NCI-H526 (cell line): ENCODE measurements around the gene SCD5.
A peak's percentile ranks its signal among the peaks of the same experiment; 100 is the strongest.

Experiments used
- DNase-seq, 2 experiments: peaks; one replicate each; lab custom pipeline; 2025; lab: John Stamatoyannopoulos, UW

Gene SCD5

DNA sequence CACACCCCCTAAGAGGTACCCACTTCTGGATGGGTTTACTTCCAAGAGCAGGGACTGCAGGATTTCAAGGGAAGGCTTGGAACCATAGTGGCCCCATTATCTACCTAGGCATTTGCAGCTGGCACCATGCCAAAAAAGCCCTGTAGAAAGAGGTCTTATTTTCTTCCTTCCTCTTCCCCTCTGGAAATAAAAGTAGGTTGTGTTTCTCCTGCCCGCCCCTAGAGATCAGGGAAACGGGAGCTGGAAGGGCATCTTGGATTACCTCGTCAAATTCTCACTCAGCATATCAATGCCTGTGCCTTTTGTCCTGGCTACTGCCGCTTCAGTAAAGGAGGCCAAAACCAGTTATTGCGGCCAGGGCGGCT, 1.6 kb downstream of the SCD5 start:
- DNase-seq, result no peak

DNA sequence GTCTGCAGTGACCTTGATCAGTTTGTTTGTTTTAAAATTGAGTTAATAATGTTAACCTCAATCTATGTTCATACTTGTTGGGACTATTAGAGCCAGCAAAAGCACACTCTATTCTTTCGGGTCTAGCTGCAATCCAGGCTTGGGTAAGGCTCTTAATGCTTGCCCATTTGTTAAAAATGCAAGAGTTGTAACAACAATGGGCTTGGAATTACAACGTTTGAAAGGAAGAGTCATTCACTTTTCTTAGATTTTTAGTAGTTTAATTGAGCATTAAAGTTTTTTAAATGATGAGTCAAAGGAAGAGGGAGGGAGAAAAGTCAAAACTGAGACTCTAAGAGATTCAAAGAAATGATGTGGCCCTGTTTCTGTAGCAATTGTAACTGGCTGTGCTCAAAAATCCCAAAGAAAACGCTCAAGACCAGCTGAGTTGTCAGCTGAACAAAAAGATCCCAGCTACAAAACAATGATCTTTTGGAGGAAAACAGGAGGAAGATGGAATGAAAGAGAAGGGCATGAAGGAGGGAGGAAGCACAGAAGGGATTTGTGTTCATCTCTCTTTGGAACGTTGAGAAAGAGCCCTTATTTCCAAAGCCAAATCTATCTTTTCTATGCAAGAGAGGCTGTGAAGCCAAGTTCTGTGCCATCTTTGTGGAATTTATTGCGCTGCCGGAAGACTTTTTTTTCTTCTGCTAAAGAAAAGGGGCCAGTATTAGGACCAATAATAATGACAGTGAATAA, 5.5 kb downstream of the SCD5 start:
- no peak for DNase-seq

DNA sequence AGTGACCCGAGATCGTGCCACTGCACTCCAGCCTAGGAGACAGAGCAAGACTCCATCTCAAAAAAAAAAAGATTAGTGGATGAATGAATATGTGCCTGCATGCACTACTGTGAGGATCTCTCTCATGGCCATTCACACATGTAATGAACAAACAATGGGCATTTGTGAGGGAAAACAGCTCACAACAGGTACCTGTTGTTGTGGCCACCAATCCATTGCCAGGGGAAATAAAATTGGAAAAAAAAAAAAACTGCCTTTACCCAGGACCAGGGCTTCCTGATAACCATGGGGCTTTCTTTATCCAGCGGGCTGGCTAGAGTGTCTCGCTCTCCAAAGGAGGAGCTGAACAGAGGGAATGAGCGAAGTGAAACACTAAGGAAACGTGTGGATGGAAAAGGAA, 7.4 kb downstream of the SCD5 start:
- no peak for DNase-seq

DNA sequence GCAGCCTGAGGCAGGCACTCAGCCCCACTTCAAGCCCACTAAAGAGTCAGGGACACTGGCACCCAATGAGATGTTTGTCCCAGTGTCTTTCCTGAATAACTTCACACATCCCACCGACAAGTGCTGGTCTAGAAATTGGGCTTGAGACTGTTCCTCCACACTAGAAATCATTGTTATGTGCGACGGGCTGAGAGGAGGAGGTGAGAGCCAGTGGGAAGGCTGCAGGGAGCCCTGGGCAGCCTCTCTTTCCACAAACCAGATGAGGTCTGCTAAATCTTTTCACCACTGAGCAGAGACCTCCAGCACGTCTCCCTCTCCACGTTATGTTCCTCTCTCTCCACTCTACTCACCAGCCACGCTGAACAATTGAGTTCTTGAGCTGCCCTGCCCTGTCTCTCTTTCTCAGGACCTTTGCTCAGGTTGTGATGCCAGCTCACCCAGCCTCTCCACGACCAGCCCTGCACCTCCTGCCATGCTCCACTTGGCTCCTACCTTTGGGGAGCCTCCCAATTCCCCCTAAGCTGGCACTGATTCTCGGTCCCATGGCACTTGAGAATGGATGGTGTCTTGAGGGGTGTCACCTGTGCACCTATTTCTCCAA, 8.4 kb downstream of the SCD5 start:
- DNase-seq, result no peak

DNA sequence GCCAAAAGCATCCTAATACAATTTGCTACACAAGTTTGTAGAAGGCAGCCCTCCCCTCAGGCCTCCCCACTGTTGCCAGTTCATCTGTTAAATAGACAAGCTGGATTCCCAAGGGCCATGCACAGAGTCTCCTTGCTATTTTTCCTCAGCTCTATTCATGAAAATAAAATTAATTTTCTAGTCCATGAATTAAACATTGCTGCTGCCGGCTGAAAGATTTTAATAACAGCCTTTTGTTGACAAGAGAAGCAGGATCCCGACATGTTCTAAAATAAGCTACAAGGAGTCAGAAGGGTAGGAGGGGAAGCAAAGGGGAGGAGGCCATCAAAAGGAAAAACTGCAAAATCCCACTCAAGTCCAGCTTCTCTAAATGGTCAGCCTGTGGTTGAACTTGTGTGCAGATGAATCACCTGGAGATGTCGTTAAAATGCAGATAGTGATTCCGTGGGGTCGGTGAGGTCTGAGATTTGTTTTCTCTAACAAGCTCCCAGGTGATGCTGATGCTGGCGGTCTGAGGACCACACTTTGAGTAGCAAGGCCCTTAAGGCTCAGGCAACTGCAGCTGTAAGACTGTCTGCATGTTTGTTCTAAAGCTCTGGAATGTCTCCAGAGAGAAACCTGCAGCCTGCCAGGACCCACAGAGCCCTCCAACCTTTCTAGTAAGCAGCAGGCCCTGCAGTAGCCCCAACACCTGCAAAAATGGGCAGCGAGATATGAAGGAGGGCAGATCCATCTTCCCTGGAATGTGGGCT, 9.4 kb downstream of the SCD5 start:
- DNase-seq, result peak in 1 of 2 experiments; percentile 9

GRCh38 chr4:82787342-82787741, 11.3 kb downstream of the SCD5 start:
- DNase-seq, result no peak

DNA sequence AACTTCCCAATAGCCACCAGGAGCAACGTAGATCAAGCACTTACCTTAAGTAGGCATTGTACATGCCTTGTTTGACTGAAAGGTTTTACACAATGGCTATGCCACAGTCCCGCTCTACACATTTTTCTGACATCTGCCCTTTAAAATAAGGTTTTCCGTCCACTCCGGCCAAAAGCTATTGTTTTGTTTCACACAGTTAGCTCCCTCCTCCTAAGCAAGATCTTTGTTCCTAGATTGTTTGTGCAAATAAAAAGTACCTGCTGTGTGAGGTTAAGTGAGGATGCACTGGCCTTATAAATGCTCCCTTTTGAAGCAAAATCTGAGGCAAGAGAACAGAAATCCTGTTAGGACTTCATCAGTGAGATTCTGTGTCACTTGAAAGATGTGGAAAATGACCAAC, 11.8 kb downstream of the SCD5 start:
- DNase-seq, result no peak

DNA sequence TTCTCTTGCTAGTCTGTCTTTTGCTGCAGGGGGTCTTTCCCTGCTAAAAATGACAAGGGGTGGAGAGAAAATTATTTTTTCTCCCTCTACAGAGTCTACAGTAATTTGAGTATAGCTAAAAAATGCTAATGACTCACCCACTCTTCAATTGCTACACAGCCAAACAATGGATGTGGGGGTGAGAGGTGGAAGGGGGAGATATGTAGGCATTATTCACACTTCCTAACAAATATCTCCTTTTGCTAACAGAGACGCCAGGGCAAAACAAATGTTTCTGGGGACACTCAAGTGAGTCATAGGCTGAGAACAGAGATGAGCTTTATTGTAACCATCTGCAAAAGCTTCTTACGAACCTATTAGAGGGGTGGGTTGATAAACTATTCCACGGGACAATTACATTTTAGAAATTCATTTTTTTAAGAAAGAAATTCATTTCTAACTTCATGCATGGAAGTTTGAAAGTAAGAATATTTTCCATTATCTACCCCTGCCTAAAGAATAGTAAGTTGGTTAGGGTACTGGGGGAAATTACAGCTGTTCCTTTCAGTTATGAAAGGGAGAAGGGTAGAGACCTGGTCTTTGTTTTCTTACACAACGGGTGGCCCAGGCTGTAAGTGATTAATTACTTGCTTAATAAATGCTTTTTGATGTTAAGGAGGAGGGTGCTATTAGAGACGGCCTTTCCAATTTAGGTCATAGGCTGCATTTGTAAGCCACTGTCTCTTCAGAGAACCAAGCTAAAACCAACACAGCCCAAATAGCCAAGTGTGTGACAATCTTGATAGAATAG, 12.8 kb downstream of the SCD5 start:
- no peak for DNase-seq

DNA sequence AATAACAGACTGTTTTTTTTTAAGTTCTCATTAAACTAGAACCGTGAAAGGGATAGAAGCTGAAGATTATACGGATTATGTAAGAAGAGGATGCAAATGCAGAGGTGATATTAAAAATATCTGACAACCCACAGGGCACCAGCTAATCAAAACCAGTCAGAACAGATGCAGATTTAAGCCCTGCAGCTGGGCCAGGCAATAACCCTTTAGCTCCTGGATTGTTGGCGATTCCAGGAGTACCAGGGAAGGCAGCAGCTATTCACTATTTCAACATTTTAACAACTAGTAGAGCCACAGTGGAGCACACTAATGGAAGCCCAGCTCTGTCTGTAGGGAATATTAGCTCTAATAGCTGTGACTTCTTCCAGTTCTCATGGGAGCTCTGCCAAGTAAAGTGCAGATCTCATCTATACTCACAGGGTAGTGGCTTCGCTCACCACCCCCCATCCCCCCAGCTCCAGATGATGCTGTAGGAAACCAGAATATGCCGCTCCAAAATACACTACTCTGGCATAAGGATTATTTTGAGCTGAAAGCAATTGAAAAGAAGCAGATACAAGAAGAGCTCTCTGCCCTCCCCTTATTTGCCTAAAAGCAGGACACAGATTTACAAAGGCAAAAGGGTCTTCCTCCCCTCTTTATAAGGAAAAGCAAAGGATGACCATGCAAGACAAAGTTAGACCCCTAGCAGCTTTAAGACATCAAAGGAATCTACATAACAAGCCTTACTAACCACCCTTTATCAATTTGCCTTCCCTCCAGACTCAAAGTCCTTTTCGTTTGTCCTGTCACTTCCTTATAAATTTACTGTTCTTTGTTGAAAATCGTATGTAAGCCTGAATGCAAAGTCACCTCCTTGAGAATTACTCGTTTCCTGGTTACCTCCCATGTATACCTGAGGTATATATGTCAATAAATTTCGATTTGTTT, 13.7 kb downstream of the SCD5 start:
- peak in 1 of 2 experiments; percentile 8 for DNase-seq

- no peak for DNase-seq
These were observed 15.8 kb downstream of the SCD5 start for GRCh38 chr4:82782626-82783345.

GRCh38 chr4:82780752-82781231, 17.8 kb downstream of the SCD5 start:
- peak in 1 of 2 experiments; percentile 31 for DNase-seq

DNA sequence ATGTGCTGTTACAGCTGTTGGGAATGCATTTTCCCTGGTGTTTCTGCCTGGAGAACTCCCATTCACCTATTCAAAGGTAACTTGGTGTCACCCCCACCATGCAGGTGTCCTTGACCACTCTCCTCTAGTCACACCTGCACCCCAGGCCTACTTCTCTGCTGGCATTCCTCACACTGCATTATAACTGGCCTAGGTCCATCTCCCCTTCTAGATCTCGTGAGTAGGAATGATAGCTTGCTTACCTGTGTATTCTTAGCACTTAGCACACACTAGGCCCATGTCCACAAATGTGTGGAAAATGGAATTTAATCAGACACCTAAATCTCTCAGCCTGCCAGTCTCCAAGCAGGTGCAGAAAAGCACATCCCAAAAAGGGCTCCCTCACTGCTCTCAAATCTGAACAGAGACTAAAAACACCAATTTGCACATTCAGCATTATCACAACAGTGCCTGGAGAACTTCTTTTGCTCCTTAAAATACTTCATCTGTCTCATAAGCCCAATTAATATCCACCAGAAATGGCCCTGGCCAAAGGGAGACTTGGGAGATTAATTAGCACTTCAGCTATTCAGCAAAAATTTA, 18.3 kb downstream of the SCD5 start:
- no peak for DNase-seq

DNA sequence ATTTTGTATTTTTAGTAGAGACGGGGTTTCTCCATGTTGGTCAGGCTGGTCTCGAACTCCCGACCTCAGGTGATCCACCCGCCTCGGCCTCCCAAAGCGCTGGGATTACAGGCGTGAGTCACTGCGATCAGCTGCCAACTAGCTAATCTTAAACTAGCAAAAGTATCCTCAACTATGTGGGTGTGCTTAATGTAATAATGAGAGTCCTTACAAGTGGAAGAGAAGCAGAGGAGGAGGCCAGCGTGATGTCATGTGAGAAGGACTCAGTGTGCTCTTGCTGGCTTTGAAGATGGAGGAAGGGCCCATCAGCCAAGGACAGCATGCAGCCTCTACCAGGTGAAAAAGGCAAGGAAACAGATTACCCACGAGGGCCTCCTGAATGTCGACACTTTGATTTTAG, 19.6 kb downstream of the SCD5 start:
- no peak for DNase-seq

GRCh38 chr4:82777857-82778525, 20.6 kb downstream of the SCD5 start:
- DNase-seq, result no peak

DNA sequence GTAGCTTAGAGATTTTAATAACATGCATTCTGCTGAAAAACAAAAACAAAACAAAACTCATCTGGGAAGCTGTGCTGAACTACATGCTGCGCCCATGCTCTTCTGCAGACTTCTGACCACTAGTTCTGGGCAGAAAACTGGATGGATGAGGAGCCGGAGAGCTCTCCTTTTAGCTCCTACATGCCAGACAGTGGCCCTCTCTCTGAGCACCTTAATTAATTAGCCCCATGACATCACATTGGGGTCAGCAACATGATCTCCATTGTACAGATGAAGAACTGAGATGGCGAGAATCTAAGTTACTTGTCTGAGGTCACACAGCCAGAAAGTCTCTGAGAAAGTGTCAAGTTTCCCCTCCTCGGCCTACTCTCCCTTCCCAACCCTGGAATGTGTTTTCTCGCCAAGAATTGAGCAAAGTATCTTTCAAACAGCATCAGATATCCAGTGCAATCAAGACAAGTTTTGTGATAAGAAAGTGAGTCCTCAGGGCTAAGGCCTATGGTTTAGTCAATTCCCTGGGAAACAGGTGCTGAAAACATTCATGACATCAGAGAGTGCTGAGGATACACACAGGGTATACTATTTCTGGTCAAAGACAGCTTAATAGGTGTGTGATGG, 21.6 kb downstream of the SCD5 start:
- DNase-seq, result no peak

DNA sequence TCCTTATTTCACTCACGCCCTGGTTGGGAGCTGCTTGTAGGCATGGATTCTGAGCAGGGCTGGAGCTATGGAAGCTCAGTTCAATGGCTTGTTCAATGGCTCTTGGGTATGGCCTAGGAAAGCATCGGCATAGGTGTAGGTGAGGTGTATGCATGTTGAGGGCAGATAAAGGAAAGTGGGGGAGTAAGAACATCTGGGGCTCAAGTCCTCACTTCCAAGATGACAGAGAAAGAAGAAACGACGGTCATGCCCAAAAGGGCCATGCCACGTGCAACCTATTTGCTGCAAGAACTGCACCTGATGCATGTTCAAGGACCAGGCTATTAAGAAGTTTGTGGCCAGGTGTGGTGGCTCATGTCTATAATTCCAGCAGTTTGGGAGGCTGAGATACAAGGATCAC, 23.4 kb downstream of the SCD5 start:
- DNase-seq, result no peak

DNA sequence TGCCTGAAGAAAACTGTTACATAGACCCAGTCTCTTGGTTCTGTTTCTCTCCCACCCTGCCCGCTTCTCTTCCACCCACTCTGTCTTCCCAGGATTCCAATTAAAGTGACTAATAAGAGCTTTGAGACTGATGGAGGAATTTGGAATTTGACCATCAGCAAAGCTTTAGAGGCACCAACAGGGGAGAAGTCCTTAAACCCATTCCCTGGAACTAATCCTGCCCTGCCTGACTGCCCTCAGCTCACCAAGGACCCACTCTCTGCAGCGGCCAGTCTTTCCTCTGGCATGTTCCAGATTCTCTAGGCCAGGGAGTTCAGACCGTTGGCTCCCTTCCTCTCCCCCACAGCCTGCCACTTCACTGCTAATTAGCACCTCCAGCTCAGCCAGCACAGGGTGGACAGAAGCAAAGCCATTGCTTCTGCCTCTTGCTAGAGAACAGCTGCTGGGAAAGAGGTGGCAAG, 23.9 kb downstream of the SCD5 start:
- no peak for DNase-seq

DNA sequence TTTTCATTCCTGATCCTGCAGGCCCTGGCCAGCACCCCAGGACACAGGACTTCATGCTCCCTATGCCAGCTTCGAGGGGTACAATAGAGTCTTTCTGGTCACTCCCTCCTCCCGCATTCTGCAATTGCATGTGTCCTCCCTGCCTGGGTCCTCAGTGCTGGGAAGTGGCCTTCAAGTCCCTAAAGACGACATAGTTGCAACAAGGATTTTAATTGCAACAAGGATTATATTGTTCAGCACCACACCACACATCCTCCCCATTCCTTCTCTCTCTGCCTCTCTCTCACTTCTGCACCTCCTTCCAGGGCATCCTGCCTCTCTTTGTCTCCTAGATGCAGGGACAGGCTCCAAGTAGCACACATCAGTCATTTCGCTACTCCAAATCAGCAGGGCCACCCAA, 25.5 kb downstream of the SCD5 start:
- DNase-seq, result no peak

GRCh38 chr4:82770607-82771006, 28.0 kb downstream of the SCD5 start:
- DNase-seq, result no peak
